ENCODE measurements around the gene METRNL. TPM values are rescaled to one million over a fixed set of nuclear protein-coding genes. Genes with fewer than 3 reads are reported as not detected.

Gene METRNL
- total RNA-seq, 1 donor from 2014 or later = 50.8 TPM

DNA sequence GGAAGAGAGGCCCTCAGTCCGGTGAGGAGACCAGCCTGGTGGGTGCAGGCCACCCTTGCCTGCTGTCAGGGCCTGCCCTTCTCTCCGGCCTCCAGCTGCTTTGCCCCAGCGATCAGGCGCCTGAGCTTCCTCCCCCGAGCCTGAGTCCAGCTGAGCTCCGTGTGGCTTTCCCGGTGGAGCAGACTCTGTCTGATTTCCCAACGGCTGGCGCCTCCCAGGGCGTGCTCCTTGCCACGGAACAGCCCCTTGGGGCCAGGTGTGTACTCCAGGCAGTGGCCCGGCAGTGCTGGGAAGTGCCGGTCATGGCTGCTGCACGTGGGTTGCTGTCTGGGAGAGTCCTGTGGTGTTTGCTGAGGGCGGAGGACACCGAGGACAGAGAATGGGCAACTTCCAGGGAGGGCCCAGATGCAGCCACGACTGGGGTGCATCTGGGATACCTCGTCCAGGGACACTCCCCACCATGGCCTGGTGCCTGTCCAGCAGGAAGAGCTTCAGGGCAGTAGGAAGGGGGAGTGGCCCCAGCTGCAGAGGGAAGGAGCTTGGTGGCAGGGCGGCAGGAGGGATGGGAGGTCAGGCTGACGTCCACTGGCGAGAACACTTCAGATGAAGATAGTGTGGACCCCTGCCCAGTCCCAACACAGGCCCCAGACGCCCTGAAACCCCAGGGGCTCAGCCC is 22.5 kb downstream of the METRNL start:
- TF ChIP-seq CTCF (IDR thresholded peaks at IDR 0.05; ENCODE audit: insufficient read depth, low read length, severe bottlenecking) = no peak
- H3K36me3 ChIP-seq (ENCODE audit: control insufficient read depth, insufficient read depth, low read length) = no peaks in the 10 kb centered on the region
- DNase-seq (ENCODE audit: low read depth) = peak; percentile 33
- peaks cover 24% of the 10 kb centered on the region for H3K27me3 ChIP-seq (ENCODE audit: control insufficient read depth, insufficient read depth, low read length)
- no peak overlapping the region for H3K4me3 ChIP-seq (ENCODE audit: low read depth, low read length)
- no peak for FAIRE-seq

DNA sequence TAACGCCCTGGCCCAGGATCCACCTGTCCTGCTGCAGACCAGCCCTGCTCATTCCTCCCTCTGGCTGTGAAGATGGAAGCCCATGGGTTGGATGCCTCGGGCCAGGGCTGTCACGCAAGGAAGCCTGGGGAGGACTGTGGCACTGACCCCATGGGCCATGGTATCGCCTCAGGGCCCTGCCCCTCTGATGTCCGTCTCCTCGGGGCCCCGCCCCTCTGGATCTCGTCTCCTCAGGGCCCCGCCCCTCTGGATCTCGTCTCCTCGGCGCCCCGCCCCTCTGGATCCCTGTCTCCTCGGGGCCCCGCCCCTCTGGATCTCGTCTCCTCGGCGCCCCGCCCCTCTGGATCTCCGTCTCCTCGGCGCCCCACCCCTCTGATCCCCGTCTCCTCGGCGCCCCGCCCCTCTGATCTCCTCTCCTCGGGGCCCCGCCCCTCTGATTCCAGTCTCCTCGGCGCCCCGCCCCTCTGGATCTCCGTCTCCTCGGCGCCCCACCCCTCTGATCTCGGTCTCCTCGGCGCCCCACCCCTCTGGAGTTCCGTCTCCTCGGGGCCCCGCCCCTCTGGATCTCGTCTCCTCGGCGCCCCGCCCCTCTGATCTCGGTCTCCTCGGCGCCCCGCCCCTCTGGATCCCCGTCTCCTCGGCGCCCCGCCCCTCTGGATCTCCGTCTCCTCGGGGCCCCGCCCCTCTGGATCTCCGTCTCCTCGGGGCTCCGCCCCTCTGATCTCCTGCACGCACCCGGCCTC is 24.0 kb downstream of the METRNL start:
- FAIRE-seq (no peak), DNase-seq (ENCODE audit: low read depth) (no peak)
- no peak for TF ChIP-seq CTCF (IDR thresholded peaks at IDR 0.05; ENCODE audit: insufficient read depth, low read length, severe bottlenecking)
- peaks cover 28% of the 10 kb centered on the region for H3K27me3 ChIP-seq (ENCODE audit: control insufficient read depth, insufficient read depth, low read length)
- H3K36me3 ChIP-seq (ENCODE audit: control insufficient read depth, insufficient read depth, low read length) = no peaks in the 10 kb centered on the region
- no peak overlapping the region for H3K4me3 ChIP-seq (ENCODE audit: low read depth, low read length)

DNA sequence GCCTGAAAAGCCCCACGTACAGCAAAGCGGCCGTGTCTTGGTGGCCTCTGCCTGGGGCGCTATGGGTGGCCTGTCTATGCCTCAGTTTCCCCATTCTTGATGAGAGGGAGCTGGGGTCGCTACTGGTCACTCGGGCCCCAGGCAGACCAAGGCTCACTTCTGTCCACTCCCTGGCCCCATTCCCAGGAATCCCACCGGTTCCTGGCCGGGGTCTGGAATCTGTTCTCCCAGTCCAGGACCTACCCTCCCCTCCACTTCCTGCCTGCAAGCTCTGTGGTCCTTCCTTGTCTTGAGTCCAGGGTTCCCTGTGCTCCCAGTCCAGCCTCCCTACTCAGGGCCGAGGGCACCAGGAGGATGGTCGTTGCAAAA is 24.5 kb downstream of the METRNL start:
- no peak overlapping the region for H3K4me3 ChIP-seq (ENCODE audit: low read depth, low read length)

GRCh38 chr17:83104577-83105505 is 25.4 kb downstream of the METRNL start:
- H3K27me3 ChIP-seq (ENCODE audit: control insufficient read depth, insufficient read depth, low read length) = peaks cover 29% of the 10 kb centered on the region

More for the DNA sequence above, 24.5 kb downstream of the METRNL start:
- DNase-seq (ENCODE audit: low read depth) (no peak), FAIRE-seq (no peak)
- TF ChIP-seq CTCF (IDR thresholded peaks at IDR 0.05; ENCODE audit: insufficient read depth, low read length, severe bottlenecking) = no peak
- H3K36me3 ChIP-seq (ENCODE audit: control insufficient read depth, insufficient read depth, low read length) = no peaks in the 10 kb centered on the region
- peaks cover 32% of the 10 kb centered on the region for H3K27me3 ChIP-seq (ENCODE audit: control insufficient read depth, insufficient read depth, low read length)

GRCh38 chr17:83105512-83105911 is 26.1 kb downstream of the METRNL start:
- H3K27me3 ChIP-seq (ENCODE audit: control insufficient read depth, insufficient read depth, low read length) = peaks cover 26% of the 10 kb centered on the region
- TF ChIP-seq CTCF (IDR thresholded peaks at IDR 0.05; ENCODE audit: insufficient read depth, low read length, severe bottlenecking) = no peak
- no peak overlapping the region for H3K4me3 ChIP-seq (ENCODE audit: low read depth, low read length)
- H3K36me3 ChIP-seq (ENCODE audit: control insufficient read depth, insufficient read depth, low read length) = no peaks in the 10 kb centered on the region
- DNase-seq (ENCODE audit: low read depth) = no peak
- no peak for FAIRE-seq

More at GRCh38 chr17:83104577-83105505, 25.4 kb downstream of the METRNL start:
- no peak for DNase-seq (ENCODE audit: low read depth)
- Histone ChIP-seq H3K4me3 (ENCODE audit: low read depth, low read length) (no peak overlapping the region), H3K36me3 (ENCODE audit: control insufficient read depth, insufficient read depth, low read length) (no peaks in the 10 kb centered on the region)
- TF ChIP-seq CTCF (IDR thresholded peaks at IDR 0.05; ENCODE audit: insufficient read depth, low read length, severe bottlenecking) = no peak
- no peak for FAIRE-seq
